ENCODE measurements around the gene ACVR1B. TPM values are rescaled to one million over a fixed set of nuclear protein-coding genes. Genes with fewer than 3 reads are reported as not detected.
A peak's percentile ranks its signal among the peaks of the same experiment; 100 is the strongest.

ACVR1B gene
- 10.5 TPM for polyA plus RNA-seq (2013, experiment 1 of 2; ENCODE audit: insufficient read length)
- polyA plus RNA-seq (2013, experiment 2 of 2; ENCODE audit: insufficient read length), result 9.9 TPM

GRCh38 chr12:51951199-51951842, at the start of gene ACVR1B:
TSS of gene ACVR1B (plus strand) at chr12:51951699. CDS start at chr12:51951744, 45 bp downstream.
- DNase-seq, result peak; percentile 90

- DNase-seq, result no peak
These were observed 49.6 kb upstream of the ACVR1B start for GRCh38 chr12:51901881-51902280.

DNA sequence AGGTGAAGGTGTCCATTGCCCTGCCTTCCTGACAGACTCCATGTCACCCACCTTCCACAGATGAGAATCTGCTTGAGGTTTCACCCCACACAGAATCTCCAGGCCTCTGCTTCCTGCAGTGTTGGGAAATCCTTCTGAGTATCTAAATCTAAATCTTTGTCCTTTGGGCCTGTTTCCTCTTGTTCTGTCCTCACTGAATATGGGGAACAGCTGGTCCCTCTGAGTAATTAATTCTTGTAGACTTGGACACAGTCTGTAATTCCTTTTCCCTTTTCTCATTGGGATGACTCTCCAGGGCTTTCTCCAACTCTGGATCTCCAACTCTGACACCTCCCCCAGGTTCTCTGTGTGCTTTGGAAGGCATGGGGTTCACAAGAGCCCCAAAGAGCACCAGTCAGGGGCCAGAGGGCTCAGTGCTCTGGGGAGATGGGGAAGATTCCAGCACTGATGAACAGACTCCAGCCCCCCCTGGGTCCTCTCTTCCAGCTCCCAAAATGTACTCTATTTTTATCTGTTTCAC, 46.5 kb upstream of the ACVR1B start:
- DNase-seq, result peak; percentile 22

DNA sequence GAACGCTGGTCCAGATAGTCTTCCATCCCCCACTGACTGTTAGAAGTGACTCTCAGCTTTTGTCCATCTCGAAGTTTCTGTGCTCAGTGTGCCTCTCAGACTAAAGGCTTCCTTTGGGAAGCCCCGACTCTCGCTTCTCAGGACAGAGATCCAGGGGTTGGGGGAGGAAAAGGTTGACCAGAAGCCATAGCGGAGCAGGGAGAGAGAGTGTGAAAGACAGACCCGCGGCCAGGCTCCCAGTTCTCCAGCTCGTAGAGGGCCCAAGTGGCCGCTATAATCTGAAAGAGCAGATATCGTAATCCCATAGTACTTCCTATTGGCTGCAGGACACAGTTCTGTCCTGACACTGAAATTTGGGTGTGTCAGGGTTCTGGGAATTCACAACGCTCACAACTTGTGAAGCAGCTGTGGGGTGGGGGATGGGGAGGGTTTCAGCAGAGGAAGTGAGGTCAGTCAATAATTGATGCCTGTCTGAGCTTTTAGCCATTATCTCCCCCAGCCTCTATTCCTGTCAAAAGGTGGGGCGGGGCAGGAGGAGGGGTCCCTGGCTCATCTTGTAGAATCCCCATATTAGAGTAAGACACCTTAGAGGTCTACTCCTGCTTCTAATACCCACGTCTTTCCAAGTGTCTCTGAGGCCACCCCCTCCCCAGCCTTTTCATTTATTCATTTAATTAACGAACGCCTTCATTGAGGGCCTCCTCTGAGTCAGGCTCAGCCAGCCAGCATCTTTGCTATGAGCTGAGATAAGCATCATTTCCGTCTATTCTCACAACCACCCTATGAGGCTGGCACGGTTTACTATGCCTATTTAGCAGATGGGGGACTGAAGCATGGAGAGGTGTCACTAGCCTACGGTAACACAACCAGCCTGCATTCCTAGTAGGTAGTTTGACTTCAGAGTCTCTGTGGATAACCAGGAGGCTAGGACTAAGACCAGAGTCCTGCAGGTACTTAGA, 45.7 kb upstream of the ACVR1B start:
- DNase-seq, result peak; percentile 46

GRCh38 chr12:51906430-51907082, 44.9 kb upstream of the ACVR1B start:
- no peak for DNase-seq

GRCh38 chr12:51907083-51907855, 44.2 kb upstream of the ACVR1B start, which contains the start of gene ACVRL1:
TSS of gene ACVRL1 (plus strand) at chr12:51907504. CDS start at chr12:51912475, 4,971 bp downstream.
- DNase-seq, result peak; percentile 34

DNA sequence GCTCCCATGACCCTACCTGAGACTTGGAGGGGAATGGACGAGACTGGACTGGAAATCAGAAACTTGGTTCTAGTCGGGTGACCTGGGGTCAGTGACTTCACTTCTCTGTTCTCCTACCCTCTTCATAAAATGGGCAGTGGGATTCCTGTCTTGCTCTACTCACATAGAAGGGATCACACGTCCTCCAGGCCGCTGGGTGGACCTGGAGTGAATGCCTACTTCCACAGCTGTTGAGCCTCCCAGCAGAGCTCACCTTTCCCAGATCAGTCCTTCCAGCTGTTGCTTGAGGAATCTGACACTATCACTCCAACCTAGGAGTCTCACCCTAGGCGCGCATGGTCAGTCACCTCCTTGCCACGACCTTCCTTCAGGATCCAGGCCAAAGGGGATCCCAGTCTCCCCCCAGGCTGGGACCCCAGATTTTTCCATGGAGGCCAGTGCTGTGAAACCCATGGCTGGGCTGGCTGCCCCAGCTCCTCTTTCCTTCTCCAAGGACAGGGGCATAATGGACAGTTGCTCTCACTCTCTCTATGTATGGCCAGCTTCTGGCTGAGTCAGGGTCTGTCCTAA, 43.6 kb upstream of the ACVR1B start:
- DNase-seq, result no peak

DNA sequence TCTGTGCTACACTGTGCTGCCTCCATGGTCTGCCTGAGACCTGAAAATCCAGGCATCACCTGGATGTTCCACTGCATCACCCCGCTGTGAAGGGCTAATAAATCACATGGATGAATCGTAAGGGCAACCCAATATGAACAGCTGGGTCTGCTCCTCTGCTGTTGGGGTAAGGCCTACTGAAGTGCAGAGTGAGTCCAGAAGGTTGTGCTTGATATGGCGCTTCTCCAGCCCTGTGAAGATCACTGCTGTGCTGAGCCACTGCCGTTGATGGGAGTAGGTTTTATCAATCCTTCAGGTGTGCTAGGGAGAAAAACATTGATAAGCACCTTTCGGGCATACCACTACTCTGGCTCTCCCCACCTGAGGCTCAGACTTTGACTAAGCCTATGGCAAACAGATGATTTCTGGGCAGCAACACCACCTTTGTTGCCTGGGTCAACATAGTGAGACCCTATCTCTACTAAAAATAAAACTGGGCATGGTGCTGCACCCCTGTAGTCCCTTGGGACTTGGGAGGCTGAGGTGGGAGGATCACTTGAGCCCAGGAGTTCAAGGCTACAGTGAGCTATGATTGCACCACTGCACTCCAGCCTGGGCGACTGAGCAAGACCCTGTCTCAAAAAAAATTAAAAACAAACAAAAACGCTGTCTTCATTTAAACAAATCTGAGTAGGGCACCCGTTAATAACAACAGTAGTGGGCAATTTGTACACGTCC, 42.5 kb upstream of the ACVR1B start:
- no peak for DNase-seq

- DNase-seq, result peak; percentile 43
These were observed 41.3 kb upstream of the ACVR1B start for GRCh38 chr12:51910168-51910567.

GRCh38 chr12:51910691-51911090, 40.8 kb upstream of the ACVR1B start:
- no peak for DNase-seq

DNA sequence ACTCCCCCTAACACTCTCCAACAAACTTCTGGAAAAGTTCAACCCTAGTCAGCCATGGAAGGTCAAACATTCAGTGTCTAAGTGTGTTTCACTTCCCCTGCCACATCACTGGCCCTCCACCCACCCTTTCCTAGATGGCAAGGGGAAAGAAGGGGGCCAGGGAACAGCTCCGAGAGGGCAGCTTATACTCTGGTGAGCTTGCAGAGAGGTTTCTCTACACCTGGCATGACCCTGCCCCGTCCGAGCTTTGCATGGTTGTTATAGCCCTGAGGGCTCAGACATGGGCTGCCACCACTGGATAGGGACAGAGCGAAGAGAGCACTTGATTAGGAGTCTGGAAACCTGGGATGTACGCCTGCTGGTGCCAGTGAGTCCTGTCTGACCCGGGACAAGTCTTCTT, 40.2 kb upstream of the ACVR1B start:
- no peak for DNase-seq

- no peak for DNase-seq
These were observed 39.4 kb upstream of the ACVR1B start for GRCh38 chr12:51911788-51912711.

DNA sequence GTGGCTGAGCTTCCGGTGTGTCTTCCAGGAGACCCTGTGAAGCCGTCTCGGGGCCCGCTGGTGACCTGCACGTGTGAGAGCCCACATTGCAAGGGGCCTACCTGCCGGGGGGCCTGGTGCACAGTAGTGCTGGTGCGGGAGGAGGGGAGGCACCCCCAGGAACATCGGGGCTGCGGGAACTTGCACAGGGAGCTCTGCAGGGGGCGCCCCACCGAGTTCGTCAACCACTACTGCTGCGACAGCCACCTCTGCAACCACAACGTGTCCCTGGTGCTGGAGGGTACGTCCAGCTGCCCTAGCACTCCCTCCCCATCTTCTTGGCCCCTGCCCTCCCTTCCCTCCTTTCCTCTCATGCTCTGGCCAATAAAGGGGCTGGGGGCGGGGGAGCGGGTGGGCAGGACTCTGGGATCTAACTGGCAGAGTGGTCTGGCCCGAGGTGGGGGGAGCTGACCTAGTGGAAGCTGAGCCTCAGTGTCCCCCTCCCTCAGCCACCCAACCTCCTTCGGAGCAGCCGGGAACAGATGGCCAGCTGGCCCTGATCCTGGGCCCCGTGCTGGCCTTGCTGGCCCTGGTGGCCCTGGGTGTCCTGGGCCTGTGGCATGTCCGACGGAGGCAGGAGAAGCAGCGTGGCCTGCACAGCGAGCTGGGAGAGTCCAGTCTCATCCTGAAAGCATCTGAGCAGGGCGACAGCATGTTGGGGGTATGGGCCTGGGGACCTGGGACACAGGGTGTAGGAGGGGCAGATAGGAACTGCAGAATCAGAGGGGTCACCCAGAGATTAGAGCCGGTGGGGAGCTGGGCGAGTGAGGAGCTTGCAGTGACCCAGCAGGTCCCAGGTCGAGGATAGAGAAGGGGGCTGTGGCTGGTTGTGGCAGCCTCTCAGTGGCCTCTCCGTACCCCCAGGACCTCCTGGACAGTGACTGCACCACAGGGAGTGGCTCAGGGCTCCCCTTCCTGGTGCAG, 38.1 kb upstream of the ACVR1B start:
- DNase-seq, result no peak

DNA sequence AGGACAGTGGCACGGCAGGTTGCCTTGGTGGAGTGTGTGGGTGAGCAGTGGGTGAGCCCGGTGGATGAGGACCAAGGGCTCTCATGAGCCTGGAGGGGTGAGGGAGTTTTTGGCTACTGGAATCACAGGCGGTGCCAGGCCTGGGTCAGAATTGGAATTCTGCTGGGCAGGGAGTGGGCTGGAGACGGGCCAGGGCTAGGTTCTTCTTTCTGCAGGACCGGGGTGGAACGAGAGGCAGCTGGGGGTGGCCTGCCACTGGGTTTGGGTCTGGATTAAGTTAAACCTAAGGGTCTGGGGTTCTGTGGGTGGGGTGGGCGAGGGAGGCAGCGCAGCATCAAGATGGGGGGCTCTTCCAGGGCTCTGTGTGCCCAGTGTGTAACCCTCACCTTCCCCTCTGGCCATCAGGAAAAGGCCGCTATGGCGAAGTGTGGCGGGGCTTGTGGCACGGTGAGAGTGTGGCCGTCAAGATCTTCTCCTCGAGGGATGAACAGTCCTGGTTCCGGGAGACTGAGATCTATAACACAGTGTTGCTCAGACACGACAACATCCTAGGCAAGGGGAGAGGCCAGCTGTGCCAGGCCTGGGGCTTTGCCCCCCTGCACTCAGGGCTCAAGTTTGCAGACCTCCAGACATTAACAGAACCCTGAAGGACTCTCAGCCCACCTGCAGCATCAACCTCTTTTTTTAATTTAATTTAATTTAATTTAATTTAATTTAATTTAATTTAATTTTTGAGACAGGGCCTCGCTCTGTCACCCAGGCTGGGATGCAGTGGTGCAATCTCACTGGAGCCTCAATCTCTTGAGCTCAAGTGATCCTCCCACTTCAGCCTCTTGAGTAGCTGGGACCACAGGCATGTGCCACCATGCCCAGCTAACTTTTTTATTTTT, 37.2 kb upstream of the ACVR1B start:
- no peak for DNase-seq

- DNase-seq, result no peak
These were observed 36.4 kb upstream of the ACVR1B start for GRCh38 chr12:51915003-51915625.

DNA sequence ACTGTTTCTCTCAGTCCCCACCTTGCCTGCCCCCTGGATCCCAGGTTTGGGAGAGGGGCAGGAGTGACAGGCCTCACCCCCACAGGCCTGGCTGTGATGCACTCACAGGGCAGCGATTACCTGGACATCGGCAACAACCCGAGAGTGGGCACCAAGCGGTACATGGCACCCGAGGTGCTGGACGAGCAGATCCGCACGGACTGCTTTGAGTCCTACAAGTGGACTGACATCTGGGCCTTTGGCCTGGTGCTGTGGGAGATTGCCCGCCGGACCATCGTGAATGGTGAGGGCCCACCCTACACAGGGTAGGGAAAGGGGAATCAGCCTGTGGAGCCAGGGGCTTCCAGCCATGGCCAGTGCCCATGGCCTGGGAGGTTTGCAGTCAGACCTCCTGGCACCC, 35.5 kb upstream of the ACVR1B start:
- no peak for DNase-seq

- no peak for DNase-seq
These were observed 34.4 kb upstream of the ACVR1B start for GRCh38 chr12:51917041-51917590.
